K562 (cell line): ENCODE data around the gene MYO1A. TPM values are rescaled to one million over a fixed set of nuclear protein-coding genes. Genes with fewer than 3 reads are reported as not detected.

Source experiments
- ATAC-seq: fragments of 200-7000 bp; cut with Tn5 transposase; 3 replicates; pipeline ENCODE4 v1.9.1; 2020; ENCODE audit warnings: moderate library complexity
- BruUV-seq: library from RNA; stranded (reverse); fragments of 400-500 nt; replicated peaks from 2 replicates; lab custom pipeline; 2021; lab: Mats Ljungman, UMichigan
- CTCF ChIA-PET: fragments of 300-600 bp; formaldehyde crosslinking; extraction: SDS; loops from one replicate; lab custom pipeline; 2021; ENCODE audit warnings: low intra/inter-chr PET ratio; lab: Yijun Ruan, JAX
- POLR2A ChIA-PET: fragments of 300-600, 350-650 bp; sonication (Branson Sonifier 250); formaldehyde crosslinking; extraction: SDS; loops from one replicate; lab custom pipeline; 2021; ENCODE audit warnings: antibody characterized with exemption, inconsistent platforms; lab: Yijun Ruan, JAX
- DNase-seq, 4 experiments: peaks; one replicate each; pipeline versions ENCODE4 v3.0.0 to v3.0.0-alpha.2; 2011 to 2018; ENCODE audit warnings: low spot score in 3 of 4, mixed read lengths in 3 of 4; ENCODE audit errors: extremely low read depth in 1 of 4
- FAIRE-seq: peaks from 2 replicates; lab custom pipeline; 2011; peaks lifted over from hg19 to GRCh38; lab: Jason Lieb, UNC
- H2AFZ ChIP-seq: 2 replicates; pipeline ENCODE4 v1.6.0; 2011; ENCODE audit warnings: low read depth, low read length, control low read depth, inconsistent platforms
- H3K27ac ChIP-seq: fragments of 200-600 bp; 3 replicates; pipeline ENCODE4 v1.8.0; 2011; ENCODE audit warnings: low read depth, mild to moderate bottlenecking, control low read depth, inconsistent platforms, low read length, moderate library complexity, mixed read lengths; ENCODE audit errors: extremely low read depth
- H3K27me3 ChIP-seq, 2 experiments: fragments of 300-600 bp in 1 of 2; 2 replicates in 1 of 2; 3 replicates in 1 of 2; pipeline versions ENCODE4 v1.6.0 to v1.8.0; 2011; ENCODE audit warnings: inconsistent platforms in 2 of 2, low read length in 2 of 2, mild to moderate bottlenecking in 1 of 2, mixed read lengths in 1 of 2, moderate library complexity in 1 of 2; ENCODE audit not compliant: control insufficient read depth in 2 of 2, insufficient read depth in 2 of 2
- H3K36me3 ChIP-seq: fragments of 300-600 bp; 3 replicates; pipeline ENCODE4 v1.8.0; 2011; ENCODE audit warnings: mild to moderate bottlenecking, low read length, inconsistent platforms; ENCODE audit not compliant: control insufficient read depth, insufficient read depth
- H3K4me1 ChIP-seq, 2 experiments: fragments of 200-600 bp in 1 of 2; replicated peaks in 1 of 2; 2 replicates in 1 of 2; 3 replicates in 1 of 2; pipeline versions ENCODE4 v1.5.1 to v1.8.0; 2011; ENCODE audit warnings: inconsistent platforms in 2 of 2, low read length in 2 of 2, mild to moderate bottlenecking in 1 of 2, mixed read lengths in 1 of 2, moderate library complexity in 1 of 2; ENCODE audit not compliant: control insufficient read depth in 2 of 2, insufficient read depth in 2 of 2
- H3K4me2 ChIP-seq: 2 replicates; pipeline ENCODE4 v1.6.1; 2011; ENCODE audit warnings: low read length, control low read depth, inconsistent platforms, mixed read lengths; ENCODE audit not compliant: insufficient read depth
- H3K4me3 ChIP-seq: fragments of 200-600 bp; sonication (generic), shearing (Covaris generic); 2 replicates; pipeline ENCODE4 v1.5.1; 2016; ENCODE audit warnings: control low read depth, inconsistent platforms
- H3K79me2 ChIP-seq: fragments of 200-600 bp; 3 replicates; pipeline ENCODE4 v1.8.0; 2011; ENCODE audit warnings: low read length, inconsistent platforms; ENCODE audit not compliant: control insufficient read depth, insufficient read depth
- H3K9ac ChIP-seq, 2 experiments: 2 replicates each; pipeline versions ENCODE4 v1.6.0 to v1.6.1; 2011; ENCODE audit warnings: low read depth in 2 of 2, low read length in 2 of 2, control low read depth in 1 of 2, inconsistent platforms in 1 of 2, mild to moderate bottlenecking in 1 of 2, mixed read lengths in 1 of 2; ENCODE audit not compliant: insufficient read depth in 1 of 2
- H3K9me1 ChIP-seq: one replicate; pipeline ENCODE4 v1.6.0; 2011; ENCODE audit warnings: inconsistent platforms, mild to moderate bottlenecking, low read length, moderate library complexity; ENCODE audit not compliant: control insufficient read depth, insufficient read depth
- H3K9me3 ChIP-seq: replicated peaks from 2 replicates; pipeline ENCODE4 v1.5.1; 2011; ENCODE audit warnings: low read depth, low read length, inconsistent platforms; ENCODE audit not compliant: control insufficient read depth, insufficient read depth
- H4K20me1 ChIP-seq: replicated peaks from 2 replicates; pipeline ENCODE4 v1.6.1; 2011; ENCODE audit warnings: low read length, inconsistent platforms, mixed read lengths; ENCODE audit not compliant: control insufficient read depth, insufficient read depth
- CREM ChIP-seq: IDR thresholded peaks from 2 replicates; pipeline ENCODE4 v1.6.1; 2014; ENCODE audit warnings: antibody characterized with exemption, low read depth
- E2F3 ChIP-seq: fragments of 250-450 bp; sonication (Bioruptor Pico); IDR thresholded peaks from 2 replicates; pipeline ENCODE4 v1.4.0; 2020; ENCODE audit warnings: mild to moderate bottlenecking
- FOXK2 ChIP-seq, 2 experiments: fragments of 450-650 bp; IDR thresholded peaks in 1 of 2; conservative IDR thresholded peaks in 1 of 2; 2 replicates each; pipeline ENCODE4 v1.6.1; 2016; ENCODE audit warnings: low read depth in 2 of 2, mild to moderate bottlenecking in 1 of 2
- MTA3 ChIP-seq: fragments of 450-650 bp; formaldehyde crosslinking; IDR thresholded peaks from 2 replicates; pipeline ENCODE4 v1.6.1; 2017; ENCODE audit warnings: mild to moderate bottlenecking, borderline replicate concordance
- MXI1 ChIP-seq: IDR thresholded peaks from 2 replicates; pipeline ENCODE4 v1.6.1; 2011; ENCODE audit warnings: low read depth, mild to moderate bottlenecking, improper control_type of control experiment, low read length
- NCOA2 ChIP-seq, 2 experiments: fragments of 450-650 bp; IDR thresholded peaks; 2 replicates each; pipeline ENCODE4 v1.6.1; 2018; ENCODE audit warnings: mild to moderate bottlenecking in 2 of 2, moderate library complexity in 1 of 2; ENCODE audit not compliant: partially characterized antibody in 2 of 2
- POLR2B ChIP-seq: fragments of 450-650 bp; IDR thresholded peaks from 2 replicates; pipeline ENCODE4 v1.6.1; 2018; ENCODE audit warnings: low read depth; ENCODE audit not compliant: partially characterized antibody
- POLR3G ChIP-seq: IDR thresholded peaks from 2 replicates; pipeline ENCODE4 v1.6.1; 2011; ENCODE audit not compliant: insufficient read length, insufficient replicate concordance; ENCODE audit errors: extremely low read depth
- RBM17 ChIP-seq: fragments of 200-400 bp; formaldehyde crosslinking; IDR thresholded peaks from 2 replicates; pipeline ENCODE4 v1.6.1; 2017; ENCODE audit warnings: low read depth, mild to moderate bottlenecking, low read length, borderline replicate concordance
- RCOR1 ChIP-seq, 2 experiments: IDR thresholded peaks; 2 replicates each; pipeline ENCODE4 v1.6.1; 2012; ENCODE audit warnings: low read depth in 2 of 2, low read length in 2 of 2, borderline replicate concordance in 1 of 2, improper control_type of control experiment in 1 of 2
- SAP30 ChIP-seq: fragments of 200-600 bp; sonication (generic); IDR thresholded peaks from 2 replicates; pipeline ENCODE4 v1.6.1; 2012; ENCODE audit warnings: borderline replicate concordance, low read depth, mild to moderate bottlenecking, moderate library complexity, low read length, control low read depth, inconsistent platforms; ENCODE audit not compliant: insufficient read depth, poor library complexity, severe bottlenecking
- STAT5A ChIP-seq: IDR thresholded peaks from 2 replicates; pipeline ENCODE4 v1.6.1; 2012; ENCODE audit warnings: low read length, inconsistent platforms, borderline replicate concordance
- TAF1 ChIP-seq: IDR thresholded peaks from 2 replicates; pipeline ENCODE4 v1.6.1; 2011; ENCODE audit warnings: mild to moderate bottlenecking, low read length, moderate library complexity; ENCODE audit not compliant: insufficient read depth, control insufficient read depth, severe bottlenecking; ENCODE audit errors: extremely low read depth
- TEAD4 ChIP-seq, 2 experiments: sonication (generic) in 1 of 2; formaldehyde crosslinking in 1 of 2; IDR thresholded peaks; 2 replicates each; pipeline versions ENCODE4 v1.6.1 to v1.8.0; 2012 to 2022; ENCODE audit warnings: borderline replicate concordance in 1 of 2, inconsistent platforms in 1 of 2, low read length in 1 of 2, mild to moderate bottlenecking in 1 of 2, missing genetic modification reagents in 1 of 2
- ZBTB1 ChIP-seq: sonication (generic); formaldehyde crosslinking; IDR thresholded peaks from 2 replicates; pipeline ENCODE4 v1.8.1; 2023; ENCODE audit warnings: missing genetic modification reagents, low read depth, mild to moderate bottlenecking, borderline replicate concordance
- ZBTB17 ChIP-seq: fragments of 450-650 bp; formaldehyde crosslinking; IDR thresholded peaks from 2 replicates; pipeline ENCODE4 v1.4.0; 2020; ENCODE audit warnings: mild to moderate bottlenecking
- ZC3H4 ChIP-seq: sonication (generic); formaldehyde crosslinking; IDR thresholded peaks from 2 replicates; pipeline ENCODE4 v1.9.0; 2021; ENCODE audit warnings: missing genetic modification reagents, borderline replicate concordance
- ZNF133 ChIP-seq: fragments of 250-450 bp; sonication (Bioruptor Pico); IDR thresholded peaks from 2 replicates; pipeline ENCODE4 v1.4.0; 2020; ENCODE audit warnings: mild to moderate bottlenecking
- ZNF140 ChIP-seq: fragments of 250-450 bp; sonication (Bioruptor Pico); IDR thresholded peaks from 2 replicates; pipeline ENCODE4 v1.8.0; 2021; ENCODE audit warnings: moderate library complexity, mild to moderate bottlenecking, inconsistent platforms
- ZZZ3 ChIP-seq: fragments of 450-650 bp; IDR thresholded peaks from 2 replicates; pipeline ENCODE4 v1.6.1; 2016; ENCODE audit warnings: antibody characterized with exemption, mild to moderate bottlenecking, moderate library complexity
- WGBS: fragments of 100-300 bp; shearing (Covaris generic); methylation state at CpG from one replicate; pipeline ENCODE4 v1.1.6; 2016; ENCODE audit warnings: low coverage, mixed read lengths; ENCODE audit not compliant: insufficient coverage; ENCODE audit errors: missing lambda C conversion rate; 5-methylcytosine and 5-hydroxymethylcytosine counted together
- in situ Hi-C: fragments of 300-500 bp; cut with MboI; formaldehyde crosslinking; loops from 4 replicates; pipeline ENCODE4 v1.15.0; 2018; ENCODE audit warnings: inconsistent platforms, mixed read lengths
- intact Hi-C: fragments of 100-400 bp; cut with micrococcal nuclease; formaldehyde crosslinking; loops from 2 replicates; pipeline ENCODE4 v1.14.2; 2022
- polyA plus RNA-seq, 8 experiments: library from polyadenylated mRNA; depleted of rRNA in 4 of 8; stranded (reverse) in 5 of 8; unstranded in 3 of 8; fragments of >200 nt; fragmentation: Nextera tagmentation in 2 of 8; fragmentation: Illumina TruSeq in 1 of 8; extraction: Ambion mirVana in 2 of 8; extraction: Trizol in 1 of 8; gene quantifications; 2 replicates each; pipeline versions ENCODE4 v1.2.1 to v1.2.3, GENCODE V29; 2011 to 2014; ENCODE audit warnings: inconsistent platforms in 1 of 8, missing spikeins in 1 of 8
- total RNA-seq, 7 experiments: library from RNA; depleted of rRNA in 6 of 7; stranded (reverse); fragments of >200 nt in 6 of 7; fragmentation: Illumina TruSeq in 2 of 7; extraction: Trizol in 2 of 7; gene quantifications; 2 replicates each; pipeline versions ENCODE4 v1.2.1 to v1.2.3, GENCODE V29; 2011 to 2021; ENCODE audit warnings: low replicate concordance in 1 of 7
- TF ChIP-seq, protein P1 (sequence below): fragments of 450-650 bp; IDR thresholded peaks from 2 replicates; pipeline ENCODE4 v1.6.1; 2016; ENCODE audit warnings: low read depth, mild to moderate bottlenecking, moderate library complexity

Gene MYO1A
- total and polyA plus RNA-seq, 9 of the 15 experiments (the other 6 are each of a cell fraction or from before 2014, with no cell fraction given), result 0.03 to 0.29 (median 0.14) TPM; not detected in 2

DNA sequence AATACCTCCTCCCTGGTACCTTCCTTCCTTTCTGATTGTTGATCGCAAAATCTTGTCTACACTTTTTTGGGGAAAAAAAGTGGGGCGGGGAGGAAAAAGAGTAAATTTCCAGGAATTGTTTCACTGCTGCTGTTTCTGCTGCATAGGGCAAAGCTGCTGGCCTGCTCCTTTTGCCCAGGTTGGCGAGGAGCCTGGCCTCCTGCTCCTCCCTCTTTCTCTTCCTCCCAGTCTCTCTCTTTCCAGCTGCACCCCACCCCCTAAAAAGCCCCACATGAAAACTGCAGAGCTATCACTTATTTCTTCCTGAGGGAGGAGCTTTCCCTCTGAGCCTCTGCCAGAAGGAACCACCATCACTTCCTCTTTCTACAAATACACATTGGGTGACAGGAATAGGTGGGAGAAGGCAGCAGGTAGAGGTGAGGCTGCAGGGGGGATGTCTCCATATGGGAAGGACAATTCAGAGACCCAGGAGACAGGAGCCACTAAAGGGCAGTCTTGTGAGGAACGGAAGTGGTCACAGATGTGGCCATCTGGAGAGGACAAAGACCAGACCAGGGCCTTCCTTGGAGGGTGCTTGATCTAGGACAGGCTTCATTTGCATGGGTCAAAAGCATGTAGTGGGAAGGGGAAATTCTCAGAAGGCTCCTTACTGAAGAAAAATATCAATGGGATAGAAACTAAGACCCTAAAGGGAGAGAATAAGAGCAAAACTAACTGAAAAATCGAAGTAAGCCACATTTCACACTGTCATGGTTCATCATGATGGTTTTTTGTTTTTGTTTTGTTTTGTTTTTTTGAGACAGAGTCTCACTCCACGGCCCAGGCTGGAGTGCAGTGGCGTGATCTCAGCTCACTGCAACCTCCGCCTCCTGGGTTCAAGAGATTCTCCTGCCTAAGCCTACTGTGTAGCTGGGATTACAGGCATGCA lies 58.3 kb downstream of the MYO1A start:
- ATAC-seq (peak; percentile 53), FAIRE-seq (peak; percentile 90), DNase-seq (peak in 2 of 4 experiments; percentile 60 to 70)
- ChIA-PET CTCF (no interaction called here), POLR2A (interaction anchor here (0.5 to 4.6 kb wide), 9 partner anchors 10 to 266 kb away, joined by 3 to 23 read pairs (median 4); partner anchors contain the start of genes NACA and NEMP1)
- Histone ChIP-seq H3K4me3 (no peak overlapping the region), H3K9me3 (no peaks in the 10 kb centered on the region), H3K9ac (peak overlapping the region; percentile 47 to 80; a peak in 3 of 4 replicates), H2AFZ (peak overlapping the region; percentile 83), H3K9me1 (no peaks in the 10 kb centered on the region), H3K27ac (peak overlapping the region; percentile 58), H3K79me2 (no peaks in the 10 kb centered on the region), H4K20me1 (no peaks in the 10 kb centered on the region), H3K4me2 (peak overlapping the region; percentile 46; the same call in 1 of the 2 replicates), H3K4me1 (peaks cover 43 to 49% of the 10 kb centered on the region in 2 experiments), H3K27me3 (no peaks in the 10 kb centered on the region), H3K36me3 (no peaks in the 10 kb centered on the region)
- in situ Hi-C loops, result no loop called here
- no TSS peak for BruUV-seq
- WGBS, result 30% methylated on average over 8 of the region's 8 CpGs
- intact Hi-C loops, result no loop called here
- TF ChIP-seq ZNF140 (CRISPR knock-in tag) (no peak), ZNF133 (CRISPR knock-in tag) (no peak), ZBTB1 (no peak), ZZZ3 (no peak), TAF1 (no peak), ZBTB17 (no peak), STAT5A (no peak), CREM (no peak), RCOR1 (IDR thresholded peaks at IDR 0.05; ENCODE audit: borderline replicate concordance in 1 of 2, low read depth in 2 of 2, low read length in 2 of 2) (no peak), TEAD4 (IDR thresholded peaks at IDR 0.05; ENCODE audit: low read length) (no peak), TEAD4 (CRISPR knock-in tag; IDR thresholded peaks at IDR 0.05; ENCODE audit: borderline replicate concordance) (no peak), ZC3H4 (CRISPR knock-in tag) (no peak), POLR3G (no peak), FOXK2 (conservative IDR thresholded peaks at IDR 0.05 in 1 of 2, IDR thresholded peaks at IDR 0.05 in 1 of 2; ENCODE audit: low read depth in 2 of 2) (peak in 1 of 2 experiments; percentile 27; a peak in 1 of 4 replicates), MXI1 (no peak), SAP30 (no peak), RBM17 (no peak), NCOA2 (IDR thresholded peaks at IDR 0.05; ENCODE audit: partially characterized antibody in 2 of 2) (no peak), E2F3 (CRISPR knock-in tag) (no peak), POLR2B (no peak), MTA3 (no peak)
- TF ChIP-seq, protein P1, sequence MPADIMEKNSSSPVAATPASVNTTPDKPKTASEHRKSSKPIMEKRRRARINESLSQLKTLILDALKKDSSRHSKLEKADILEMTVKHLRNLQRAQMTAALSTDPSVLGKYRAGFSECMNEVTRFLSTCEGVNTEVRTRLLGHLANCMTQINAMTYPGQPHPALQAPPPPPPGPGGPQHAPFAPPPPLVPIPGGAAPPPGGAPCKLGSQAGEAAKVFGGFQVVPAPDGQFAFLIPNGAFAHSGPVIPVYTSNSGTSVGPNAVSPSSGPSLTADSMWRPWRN, result no peak
